OCI-LY3 (cell line): Measurements from ENCODE around the gene STARD13.
A peak's percentile ranks its signal among the peaks of the same experiment; 100 is the strongest.

Experiments used
- H2AFZ ChIP-seq: fragments of 200-600, 300-600 bp; shearing (Covaris generic); 2 replicates; pipeline ENCODE4 v1.6.0; 2014; ENCODE audit warnings: antibody characterized with exemption, low read depth, low read length
- H3K27ac ChIP-seq: fragments of 200-600, 300-600 bp; sonication (generic); 2 replicates; pipeline ENCODE4 v1.5.1; 2014; ENCODE audit warnings: mild to moderate bottlenecking, low read length, moderate library complexity, mixed read lengths
- H3K27me3 ChIP-seq: fragments of 200-600, 300-600 bp; sonication (generic); 2 replicates; pipeline ENCODE4 v1.6.1; 2014; ENCODE audit warnings: low read depth, low read length, mixed read lengths
- H3K36me3 ChIP-seq: fragments of 200-600, 300-600 bp; sonication (generic); replicated peaks from 2 replicates; pipeline ENCODE3; 2014; ENCODE audit warnings: low read depth, low read length, mixed read lengths
- H3K4me1 ChIP-seq: fragments of 300-600, 200-600 bp; sonication (generic); 2 replicates; pipeline ENCODE4 v1.6.1; 2014; ENCODE audit warnings: low read length, mixed read lengths
- H3K4me2 ChIP-seq: fragments of 200-600, 300-600 bp; sonication (generic); 2 replicates; pipeline ENCODE4 v1.6.1; 2014; ENCODE audit warnings: low read length, mixed read lengths
- H3K4me3 ChIP-seq: fragments of 300-600, 200-600 bp; sonication (generic); 2 replicates; pipeline ENCODE4 v1.5.1; 2014; ENCODE audit warnings: antibody characterized with exemption, mild to moderate bottlenecking, low read length, moderate library complexity
- H3K79me2 ChIP-seq: fragments of 300-600, 200-600 bp; shearing (Covaris generic); 2 replicates; pipeline ENCODE4 v1.6.1; 2014; ENCODE audit warnings: mild to moderate bottlenecking, low read length, mixed read lengths
- H3K9ac ChIP-seq: fragments of 300-600, 200-600 bp; shearing (Covaris generic); 2 replicates; pipeline ENCODE4 v1.6.0; 2014; ENCODE audit warnings: mild to moderate bottlenecking, low read length, moderate library complexity
- H3K9me3 ChIP-seq: fragments of 200-600, 300-600 bp; shearing (Covaris generic); 2 replicates; pipeline ENCODE4 v1.6.1; 2014; ENCODE audit warnings: low read length, mixed read lengths; ENCODE audit not compliant: insufficient read depth
- H4K20me1 ChIP-seq: fragments of 200-600, 300-600 bp; sonication (generic); 2 replicates; pipeline ENCODE4 v1.6.1; 2016; ENCODE audit warnings: low read length, mixed read lengths; ENCODE audit not compliant: insufficient read depth
- CTCF ChIP-seq: fragments of 200-600, 300-600 bp; sonication (generic); IDR thresholded peaks from 2 replicates; pipeline ENCODE4 v1.5.1; 2014; ENCODE audit warnings: antibody characterized with exemption, low read length, low read depth
- EZH2phosphoT487 ChIP-seq: fragments of 200-600 bp; shearing (Covaris generic); IDR thresholded peaks from 2 replicates; pipeline ENCODE4 v1.6.1; 2018; ENCODE audit warnings: antibody characterized with exemption, mixed run types, low read depth

STARD13 gene

GRCh38 chr13:33158271-33158670 lies 127.3 kb downstream of the STARD13 start:
- H4K20me1 ChIP-seq, result no peaks in the 10 kb centered on the region
- no peaks in the 10 kb centered on the region for H3K4me1 ChIP-seq
- no peak overlapping the region for H2AFZ ChIP-seq
- H3K9ac ChIP-seq, result no peak overlapping the region
- no peak overlapping the region for H3K4me2 ChIP-seq
- no peaks in the 10 kb centered on the region for H3K27me3 ChIP-seq
- H3K4me3 ChIP-seq, result no peak overlapping the region
- TF ChIP-seq EZH2phosphoT487, result no peak
- TF ChIP-seq CTCF, result no peak
- no peaks in the 10 kb centered on the region for H3K36me3 ChIP-seq
- H3K9me3 ChIP-seq, result no peaks in the 10 kb centered on the region
- H3K79me2 ChIP-seq, result no peaks in the 10 kb centered on the region
- H3K27ac ChIP-seq, result no peak overlapping the region

GRCh38 chr13:33154911-33155310 lies 130.6 kb downstream of the STARD13 start:
- H3K4me3 ChIP-seq, result no peak overlapping the region
- no peaks in the 10 kb centered on the region for H4K20me1 ChIP-seq
- no peak overlapping the region for H3K4me2 ChIP-seq
- H3K4me1 ChIP-seq, result peaks cover 12% of the 10 kb centered on the region
- H3K9ac ChIP-seq, result no peak overlapping the region
- H3K79me2 ChIP-seq, result no peaks in the 10 kb centered on the region
- H3K9me3 ChIP-seq, result no peaks in the 10 kb centered on the region
- no peak overlapping the region for H3K27ac ChIP-seq
- no peak overlapping the region for H2AFZ ChIP-seq
- no peaks in the 10 kb centered on the region for H3K36me3 ChIP-seq
- no peaks in the 10 kb centered on the region for H3K27me3 ChIP-seq
- TF ChIP-seq EZH2phosphoT487 (no peak), CTCF (no peak)

DNA sequence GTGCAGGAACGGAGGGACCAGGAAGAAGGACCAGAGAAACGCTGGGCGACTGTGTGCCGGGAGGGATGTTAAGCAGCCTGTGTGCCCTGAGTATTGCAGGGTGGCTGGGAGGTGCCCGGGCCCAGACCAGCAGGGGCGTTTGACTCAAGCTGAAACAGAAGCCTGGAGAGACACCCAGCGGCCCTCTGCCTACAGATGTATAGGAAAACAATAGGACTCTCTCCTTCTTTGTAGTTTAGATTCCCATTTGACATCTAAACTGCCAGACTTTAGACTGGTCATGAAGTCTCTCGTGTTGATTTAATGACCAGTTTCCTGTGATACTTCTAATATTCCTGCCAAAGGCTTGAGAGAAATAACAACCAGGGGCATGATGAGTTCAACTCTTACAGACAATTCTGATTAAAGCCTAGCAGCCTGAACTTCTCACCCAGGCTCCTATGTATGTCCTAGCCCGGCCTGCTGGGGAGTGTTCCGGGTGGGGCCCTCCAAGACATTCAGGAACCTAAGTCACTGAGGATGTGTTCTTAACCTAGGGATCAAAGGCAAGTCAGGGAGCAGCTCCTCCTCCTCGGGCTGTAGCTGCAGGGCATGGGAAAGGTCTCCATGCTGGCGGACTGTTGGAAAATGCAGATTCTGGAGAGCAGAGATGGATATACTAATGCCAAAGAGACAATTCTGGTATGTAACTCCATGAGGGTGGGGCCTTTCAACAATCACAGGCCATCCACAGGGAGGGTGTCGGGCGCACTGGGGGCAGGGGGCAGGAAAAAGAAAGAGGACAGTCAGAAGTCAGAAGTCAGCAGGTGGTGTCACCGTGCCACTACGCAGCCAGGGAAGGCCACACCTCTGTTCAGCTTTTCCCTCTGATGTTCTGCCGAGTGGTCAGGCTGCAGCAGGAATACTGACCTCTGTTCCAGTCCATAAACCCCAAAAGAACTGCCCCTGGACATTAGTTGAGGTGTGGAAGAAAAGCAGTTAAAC lies 131.8 kb downstream of the STARD13 start:
- no peaks in the 10 kb centered on the region for H3K79me2 ChIP-seq
- TF ChIP-seq EZH2phosphoT487, result no peak
- TF ChIP-seq CTCF, result peak; percentile 61
- H3K27me3 ChIP-seq, result no peaks in the 10 kb centered on the region
- peaks cover 3% of the 10 kb centered on the region; the same call in 1 of the 2 replicates for H3K9me3 ChIP-seq
- H3K9ac ChIP-seq, result no peak overlapping the region
- peaks cover 12% of the 10 kb centered on the region for H3K4me1 ChIP-seq
- no peak overlapping the region for H3K4me2 ChIP-seq
- H3K36me3 ChIP-seq, result no peaks in the 10 kb centered on the region
- H2AFZ ChIP-seq, result no peak overlapping the region; the same call in 1 of the 2 replicates
- H3K4me3 ChIP-seq, result no peak overlapping the region
- H3K27ac ChIP-seq, result no peak overlapping the region
- H4K20me1 ChIP-seq, result no peaks in the 10 kb centered on the region

DNA sequence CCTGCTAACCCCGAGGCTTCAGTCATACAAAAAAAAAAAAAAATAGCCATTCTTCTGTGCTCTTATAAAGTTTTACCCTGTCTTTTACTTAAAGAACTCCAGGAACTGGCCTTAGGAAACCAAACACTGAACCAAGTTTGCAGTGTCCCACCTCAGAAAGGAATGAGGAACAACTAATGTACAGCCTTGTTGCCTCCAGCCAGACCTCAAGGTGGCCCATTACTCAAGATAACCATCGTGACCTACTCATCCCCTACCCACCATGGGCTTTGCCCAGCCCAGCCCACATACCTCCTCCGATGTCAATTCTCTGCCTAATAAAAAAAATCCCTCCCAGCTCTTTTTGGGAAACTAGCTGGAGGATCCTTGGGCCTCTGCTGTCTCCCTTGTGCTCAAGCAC lies 133.2 kb downstream of the STARD13 start:
- H3K9me3 ChIP-seq, result peaks cover 13% of the 10 kb centered on the region
- H3K36me3 ChIP-seq, result peaks cover 12% of the 10 kb centered on the region
- H4K20me1 ChIP-seq, result no peaks in the 10 kb centered on the region
- no peak overlapping the region for H2AFZ ChIP-seq
- peaks cover 13% of the 10 kb centered on the region for H3K4me1 ChIP-seq
- H3K4me3 ChIP-seq, result no peak overlapping the region
- H3K9ac ChIP-seq, result no peak overlapping the region
- TF ChIP-seq CTCF (no peak), EZH2phosphoT487 (no peak)
- no peak overlapping the region for H3K27ac ChIP-seq
- no peaks in the 10 kb centered on the region for H3K79me2 ChIP-seq
- no peak overlapping the region for H3K4me2 ChIP-seq
- H3K27me3 ChIP-seq, result no peaks in the 10 kb centered on the region
